GM21367 (cell line): Measurements from ENCODE around the gene THAP3.
"Not testable (repeated sequence)": the region's sequence is repeated elsewhere in the genome, so short reads cannot be mapped to it uniquely, and the experiment has no call there.

Source experiments
- ATAC-seq: cut with Tn5 transposase; IDR thresholded peaks from one replicate; pipeline ENCODE4 v1.9.1; 2021; ENCODE audit not compliant: unreplicated experiment

Gene THAP3

DNA sequence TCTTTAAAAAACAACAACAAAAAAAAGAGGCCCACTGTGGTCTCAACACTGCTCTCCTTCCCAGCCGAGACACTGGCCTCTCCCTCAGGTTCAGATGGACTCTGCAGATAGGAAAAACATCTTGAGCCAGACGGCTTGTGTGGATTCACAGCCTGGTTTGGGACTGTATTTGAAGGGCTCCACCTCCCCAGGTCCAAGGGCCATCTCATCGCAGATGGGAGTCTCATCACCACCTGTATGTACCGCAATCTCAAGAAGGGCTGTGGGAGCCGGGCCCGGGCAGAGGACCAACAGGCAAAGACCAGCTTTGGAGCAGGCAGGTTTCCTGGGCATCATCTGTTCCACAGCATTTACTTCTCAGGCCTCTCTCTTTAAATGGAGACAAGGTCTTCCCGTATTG lies 34.6 kb upstream of the THAP3 start:
- ATAC-seq = no peak

DNA sequence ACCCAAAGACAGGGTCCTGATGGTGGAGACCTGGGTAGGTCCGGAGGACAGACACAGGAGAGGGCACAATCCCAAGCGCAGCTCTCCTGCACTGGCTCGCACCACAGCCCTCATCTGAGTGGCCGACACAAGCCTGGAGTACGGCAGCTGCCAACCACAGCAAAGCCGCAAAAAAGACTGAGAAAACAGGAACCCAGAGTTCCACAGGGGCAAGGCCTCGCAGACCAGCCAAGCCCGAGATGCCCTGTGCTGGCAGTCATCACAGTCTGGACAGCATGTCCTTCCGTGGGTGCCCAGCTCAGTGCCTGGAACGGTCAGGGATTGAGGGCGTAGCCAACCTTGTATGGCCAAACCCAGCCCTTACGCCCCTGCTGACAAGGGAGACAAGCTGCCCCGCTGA lies 33.4 kb upstream of the THAP3 start:
- ATAC-seq = no peak

DNA sequence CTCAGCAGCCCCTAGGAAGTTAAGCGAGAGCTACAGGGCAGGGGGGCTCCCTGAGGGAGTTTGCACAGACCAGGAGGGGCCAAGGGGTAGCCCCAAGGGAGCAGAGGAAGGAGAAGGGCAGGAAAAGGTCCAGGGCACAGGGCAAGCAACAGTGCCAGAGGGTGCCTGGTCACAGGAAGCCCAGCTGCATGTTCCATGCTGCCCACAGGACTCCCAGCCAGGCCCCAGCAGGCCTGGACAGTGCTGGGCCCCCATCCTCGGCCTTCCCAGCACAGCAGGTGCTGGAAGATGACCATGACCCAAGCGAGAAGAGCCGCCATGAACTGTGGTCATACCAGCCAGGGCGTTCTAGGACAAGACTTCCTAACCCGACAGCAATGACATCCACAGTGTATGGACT lies 33.0 kb upstream of the THAP3 start:
- ATAC-seq = no peak

DNA sequence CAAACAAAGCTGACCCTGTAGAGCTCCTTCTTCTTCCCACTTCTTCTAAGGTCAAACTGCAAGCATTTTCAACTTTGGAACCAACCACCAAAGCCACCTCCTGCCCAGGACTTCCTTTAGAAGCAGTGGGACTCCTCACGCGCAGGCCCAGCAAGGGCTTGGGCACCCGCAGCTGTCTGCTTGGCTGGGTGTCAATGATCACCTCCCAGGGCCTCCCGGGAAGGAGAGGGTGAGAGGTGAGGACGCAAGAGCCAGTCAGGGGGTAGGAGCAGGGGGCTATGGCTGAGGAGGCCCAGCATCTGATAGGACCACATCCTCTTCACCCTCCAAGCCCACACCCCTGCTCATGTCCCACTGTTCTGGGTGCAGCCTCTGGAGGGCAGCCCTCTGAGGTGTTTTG lies 32.2 kb upstream of the THAP3 start:
- ATAC-seq = no peak

DNA sequence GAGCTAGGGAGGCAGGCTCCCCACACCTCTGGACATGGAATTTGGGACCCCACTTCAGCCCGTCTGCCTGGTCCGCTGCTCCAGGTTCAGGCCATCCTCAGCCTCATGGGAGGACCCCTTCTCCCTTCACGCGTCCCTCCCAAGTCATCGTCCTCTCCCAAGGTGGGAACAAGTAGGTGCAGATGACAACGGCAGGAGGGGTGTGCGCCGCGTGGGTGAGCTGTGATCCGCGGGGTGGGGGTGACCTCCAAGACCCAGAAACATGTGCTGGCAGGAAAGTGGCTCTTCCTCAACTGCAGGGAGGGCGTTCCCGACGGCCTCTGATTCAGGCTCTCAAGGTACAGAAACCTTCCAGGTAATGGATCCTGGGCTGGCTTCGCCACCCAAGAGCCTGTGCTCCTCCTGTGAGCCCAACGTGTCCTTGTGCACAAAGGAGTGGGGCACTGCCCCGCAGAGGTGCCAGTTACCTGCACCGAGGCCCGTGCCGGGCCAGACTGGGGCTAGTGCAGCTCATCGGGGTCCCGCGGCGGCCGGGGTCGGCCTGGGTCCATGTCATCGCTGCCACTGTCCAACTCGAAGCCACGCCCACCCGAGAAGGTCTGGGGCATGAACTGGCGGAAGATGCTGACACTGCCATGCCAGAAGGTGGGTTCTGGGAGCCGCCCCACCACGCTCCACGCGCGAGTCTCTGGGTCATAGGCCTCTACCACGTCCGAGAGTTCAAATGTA lies 31.6 kb upstream of the THAP3 start:
- no peak for ATAC-seq

DNA sequence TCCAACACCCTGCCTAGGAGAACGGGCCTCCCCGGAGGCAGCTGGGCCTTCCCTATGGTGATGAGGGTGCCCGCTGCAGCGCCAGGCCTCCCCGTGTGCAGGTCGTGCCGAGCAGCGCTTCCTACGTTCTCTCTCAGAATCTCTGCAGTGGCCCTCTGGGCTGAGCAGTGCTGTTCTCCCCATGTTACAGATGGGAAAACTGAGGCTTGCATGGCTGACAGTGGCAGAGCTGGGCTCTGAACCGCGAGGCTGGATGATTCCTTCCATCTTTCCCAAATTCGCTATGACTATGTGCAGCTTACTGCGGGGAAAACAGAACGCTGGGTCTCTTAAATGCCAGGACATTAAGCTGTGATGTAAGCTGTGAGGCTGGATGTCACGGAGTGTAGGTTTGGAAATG lies 30.9 kb upstream of the THAP3 start:
- no peak for ATAC-seq

DNA sequence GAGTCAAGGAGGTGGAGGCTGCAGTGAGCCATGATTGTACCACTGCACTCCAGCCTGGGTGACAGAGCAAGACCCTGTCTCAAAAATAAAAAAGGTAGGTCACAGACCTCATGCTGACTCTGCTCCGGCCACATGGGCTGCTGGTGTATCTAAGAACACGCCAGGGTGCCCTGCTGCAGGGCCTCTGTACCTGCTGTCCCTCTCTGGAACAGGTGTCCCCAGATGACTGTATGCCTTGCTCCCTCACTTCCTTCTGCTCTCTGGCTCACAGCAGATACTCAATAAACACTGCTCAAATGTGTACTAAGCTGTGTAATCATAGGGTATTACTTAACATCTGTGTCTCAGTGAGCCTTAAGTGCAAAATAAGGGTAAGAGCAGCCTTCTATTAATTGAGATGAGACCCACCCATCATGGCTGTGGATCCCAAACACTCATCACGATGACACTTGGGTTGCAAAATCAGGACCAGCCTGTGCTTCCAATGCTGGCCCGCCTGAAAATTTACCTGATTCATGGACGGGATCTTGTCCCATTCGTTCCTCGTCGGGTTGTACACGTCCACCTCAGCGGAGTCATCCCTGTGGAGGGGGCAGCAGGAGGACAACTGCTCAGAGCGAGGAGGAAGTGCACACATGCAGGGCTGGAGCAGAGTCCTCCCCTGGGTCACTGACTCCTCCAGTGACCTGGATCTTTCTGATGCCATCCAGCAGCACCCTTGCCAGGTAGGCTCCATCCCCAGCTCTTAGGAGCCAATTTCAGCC lies 29.5 kb upstream of the THAP3 start:
- no peak for ATAC-seq

DNA sequence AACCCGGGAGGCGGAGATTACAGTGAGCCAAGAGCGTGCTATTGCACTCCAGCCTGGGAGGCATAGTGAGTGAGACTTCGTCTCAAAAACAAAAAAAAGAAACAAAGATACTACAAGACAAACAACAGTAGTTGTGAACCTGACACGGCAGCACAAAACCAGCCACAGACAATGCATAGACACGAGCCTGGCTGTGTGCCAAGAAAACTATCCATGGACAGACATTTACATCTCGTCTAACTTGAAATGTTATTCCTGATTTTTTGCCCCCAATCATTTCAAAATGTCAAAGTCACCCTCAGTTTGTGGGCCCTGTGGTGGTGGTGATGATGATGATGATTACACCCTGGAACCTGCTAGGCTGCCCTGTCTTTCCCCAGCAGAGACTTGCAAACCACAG lies 28.3 kb upstream of the THAP3 start:
- ATAC-seq = no peak

DNA sequence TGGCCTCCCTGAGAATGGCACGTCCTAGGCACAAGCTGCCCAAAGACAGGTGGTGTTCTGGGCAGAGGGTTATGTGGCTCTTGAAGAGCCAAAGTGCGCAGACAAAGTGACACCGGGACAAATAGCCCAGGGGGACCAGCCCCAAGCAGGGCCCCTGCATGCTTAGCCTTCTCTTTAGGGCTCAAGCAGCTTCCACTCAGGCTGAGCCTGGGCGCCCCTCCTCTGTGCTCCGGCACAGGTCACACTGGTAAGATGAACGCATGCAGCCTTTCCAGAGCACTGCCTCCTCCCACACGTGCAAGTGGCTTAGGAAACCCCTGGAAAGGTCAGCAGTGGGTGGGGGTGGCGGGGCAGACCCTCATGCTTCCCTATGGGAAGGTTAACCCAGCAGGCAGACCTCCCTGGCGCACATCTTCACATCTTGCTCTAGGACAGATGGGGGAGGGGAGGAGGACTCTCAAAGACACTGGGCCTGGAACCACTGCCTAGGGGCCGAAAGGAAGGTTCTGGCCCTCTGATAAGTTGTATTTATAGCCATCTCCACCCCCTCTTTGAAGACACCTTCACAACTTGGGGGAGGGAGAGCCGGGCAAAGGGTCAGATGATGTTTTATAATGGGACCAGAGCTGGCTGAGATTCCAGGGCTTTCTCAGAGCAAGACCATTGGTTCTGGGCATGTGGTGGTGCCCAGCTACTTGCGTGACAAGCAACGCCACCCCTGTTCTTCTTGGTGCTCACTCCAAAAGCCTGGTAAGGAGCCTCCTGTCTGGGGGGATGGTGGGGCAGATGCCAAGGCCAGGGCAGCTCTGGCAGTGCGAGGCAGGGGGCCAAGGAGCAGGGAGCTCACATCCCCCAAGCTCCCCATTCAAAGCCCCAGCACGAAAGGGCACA lies 27.5 kb upstream of the THAP3 start:
- no peak for ATAC-seq

DNA sequence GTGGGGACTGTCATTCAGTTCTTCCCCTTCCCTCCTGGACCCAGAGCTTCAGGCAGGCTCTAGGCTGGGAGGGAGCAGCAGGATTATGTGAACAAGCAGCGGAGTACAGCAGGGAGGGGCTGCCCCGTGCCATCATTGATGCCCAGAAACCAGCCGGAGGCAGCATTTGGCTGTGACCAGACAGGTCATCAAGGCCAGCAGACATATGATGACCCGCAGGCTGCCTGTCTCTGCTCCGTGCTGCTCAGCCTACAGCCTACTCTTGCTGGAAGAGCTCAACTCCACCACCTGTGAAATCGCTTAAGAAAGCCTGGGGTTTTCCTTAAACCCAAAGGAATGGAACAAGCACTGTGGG lies 26.9 kb upstream of the THAP3 start:
- ATAC-seq = no peak

DNA sequence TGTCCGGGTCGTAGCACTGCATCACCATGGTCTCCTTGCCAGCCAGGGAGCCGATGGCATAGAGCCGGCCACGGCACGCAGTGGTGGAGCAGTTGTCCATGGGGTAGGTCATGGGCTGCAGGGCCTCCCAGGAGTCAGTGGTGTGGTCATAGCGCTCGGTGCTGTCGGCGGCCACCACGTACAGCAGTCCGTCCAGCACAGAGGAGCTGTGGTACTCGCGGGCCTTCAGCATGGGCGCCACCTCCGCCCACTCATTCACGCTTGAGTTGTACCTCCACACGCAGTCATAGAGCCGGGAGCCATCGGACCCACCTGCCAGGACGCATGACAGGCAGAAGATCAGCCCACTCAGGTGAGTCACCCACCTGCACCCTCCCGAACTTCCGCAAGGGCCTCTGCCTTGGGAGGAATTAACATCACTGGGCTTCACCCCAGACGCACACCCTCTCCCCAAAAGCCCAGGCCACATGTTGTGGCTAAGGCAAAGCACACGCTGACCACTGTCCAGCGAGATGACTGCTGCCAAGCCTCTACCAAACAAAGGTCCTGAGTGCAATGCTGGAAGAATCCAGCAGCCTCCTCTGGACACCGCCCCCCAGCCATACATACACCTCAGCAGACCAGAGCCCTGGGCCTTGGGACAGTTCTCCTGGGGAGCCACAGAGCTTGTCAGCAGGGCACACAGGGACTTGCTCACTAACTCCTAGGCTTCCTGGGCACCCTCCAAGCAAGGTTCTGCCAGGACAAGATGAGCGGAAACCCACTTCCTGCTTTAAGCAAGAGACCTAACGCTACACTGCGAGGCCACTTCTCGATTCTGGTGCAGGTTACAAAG lies 25.3 kb upstream of the THAP3 start:
- no peak for ATAC-seq

DNA sequence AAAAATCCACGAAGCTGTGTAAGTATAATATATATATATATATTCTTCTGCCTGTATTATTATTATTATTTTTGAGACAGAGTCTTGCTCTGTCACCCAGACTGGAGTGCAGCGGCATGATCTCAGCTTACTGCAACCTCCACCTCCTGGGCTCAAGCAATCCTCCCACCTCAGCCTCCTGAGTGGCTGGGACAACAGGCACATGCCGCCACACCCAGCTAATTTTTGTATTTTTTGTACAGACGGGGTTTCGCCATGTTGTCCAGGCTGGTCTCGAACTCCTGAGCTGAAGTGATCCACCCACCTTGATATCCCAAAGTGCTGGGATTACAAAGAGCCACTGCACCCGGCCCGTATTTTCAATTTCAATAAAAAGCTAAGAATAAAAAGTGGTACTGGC lies 24.7 kb upstream of the THAP3 start:
- not testable (repeated sequence) for ATAC-seq

DNA sequence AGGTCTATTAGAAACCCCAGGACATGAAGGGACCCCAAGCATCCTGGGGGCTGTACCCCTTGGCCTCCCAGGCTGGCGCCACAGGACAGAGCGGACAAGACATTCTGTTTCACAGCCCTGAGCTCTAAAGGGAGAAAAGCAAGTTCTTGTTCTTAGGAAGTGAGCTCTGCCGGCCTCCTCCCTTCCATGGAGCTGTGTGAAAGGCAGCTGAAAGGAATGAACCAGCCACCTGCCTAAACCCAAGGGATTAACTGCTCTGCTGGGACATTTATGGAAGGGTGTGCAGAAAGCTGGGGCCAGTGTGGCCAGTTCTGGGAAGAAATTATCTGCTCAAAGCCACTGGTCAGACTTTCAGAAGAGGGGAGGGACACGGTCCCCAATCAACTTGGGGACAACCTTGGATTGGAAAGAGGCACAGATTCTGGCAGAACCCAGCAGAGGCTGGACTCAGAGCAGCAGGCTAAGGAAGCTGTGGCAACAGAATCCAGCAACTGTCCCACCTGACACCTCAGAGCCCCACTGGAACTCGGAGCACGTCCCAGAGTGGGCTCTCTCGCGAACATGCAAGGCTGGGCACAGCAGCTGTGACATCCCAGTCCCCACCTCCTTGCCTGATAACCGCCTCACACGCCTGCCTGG lies 24.1 kb upstream of the THAP3 start:
- no peak for ATAC-seq

DNA sequence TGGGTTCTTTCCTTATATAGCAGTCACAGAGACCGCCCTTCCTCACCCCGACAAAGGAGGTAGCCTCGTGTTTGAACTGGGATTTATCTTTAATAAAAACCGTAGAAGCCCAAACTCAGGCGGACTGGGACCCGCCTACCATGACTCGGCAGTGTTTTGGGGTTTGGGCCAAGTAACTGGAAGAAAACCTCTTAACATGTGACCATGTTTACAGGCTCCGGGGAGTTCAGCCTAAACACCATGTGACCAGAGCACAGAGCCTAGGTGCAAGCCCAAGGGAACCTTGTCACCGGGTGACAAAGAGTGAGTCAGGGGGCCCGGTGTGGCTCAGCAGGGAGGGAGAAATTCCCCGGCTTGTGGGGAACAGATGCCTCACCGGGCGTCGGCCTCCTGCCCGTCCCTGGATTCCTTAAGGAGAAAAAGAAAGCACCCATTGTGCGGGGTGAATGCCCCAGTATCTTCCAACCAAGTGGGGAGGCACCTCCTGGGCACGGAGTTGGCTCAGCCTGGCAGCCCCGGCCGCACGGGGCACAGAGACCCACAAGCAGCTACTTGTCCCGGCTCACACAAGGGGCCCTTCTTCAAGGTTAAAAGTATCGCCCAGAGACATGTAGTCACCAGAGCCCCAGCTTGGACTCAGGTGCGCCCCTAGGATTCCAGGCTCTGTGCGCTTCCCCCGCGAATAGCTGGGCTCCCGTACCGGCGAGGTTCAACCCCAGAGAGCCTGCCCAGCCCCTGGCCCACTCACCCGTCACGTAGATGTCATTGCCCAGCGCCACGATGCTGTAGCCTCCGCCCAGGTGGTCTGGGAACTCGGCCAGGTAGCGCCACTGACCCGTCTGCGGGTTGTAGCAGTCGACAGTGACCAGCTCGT lies 23.4 kb upstream of the THAP3 start:
- ATAC-seq = no peak

DNA sequence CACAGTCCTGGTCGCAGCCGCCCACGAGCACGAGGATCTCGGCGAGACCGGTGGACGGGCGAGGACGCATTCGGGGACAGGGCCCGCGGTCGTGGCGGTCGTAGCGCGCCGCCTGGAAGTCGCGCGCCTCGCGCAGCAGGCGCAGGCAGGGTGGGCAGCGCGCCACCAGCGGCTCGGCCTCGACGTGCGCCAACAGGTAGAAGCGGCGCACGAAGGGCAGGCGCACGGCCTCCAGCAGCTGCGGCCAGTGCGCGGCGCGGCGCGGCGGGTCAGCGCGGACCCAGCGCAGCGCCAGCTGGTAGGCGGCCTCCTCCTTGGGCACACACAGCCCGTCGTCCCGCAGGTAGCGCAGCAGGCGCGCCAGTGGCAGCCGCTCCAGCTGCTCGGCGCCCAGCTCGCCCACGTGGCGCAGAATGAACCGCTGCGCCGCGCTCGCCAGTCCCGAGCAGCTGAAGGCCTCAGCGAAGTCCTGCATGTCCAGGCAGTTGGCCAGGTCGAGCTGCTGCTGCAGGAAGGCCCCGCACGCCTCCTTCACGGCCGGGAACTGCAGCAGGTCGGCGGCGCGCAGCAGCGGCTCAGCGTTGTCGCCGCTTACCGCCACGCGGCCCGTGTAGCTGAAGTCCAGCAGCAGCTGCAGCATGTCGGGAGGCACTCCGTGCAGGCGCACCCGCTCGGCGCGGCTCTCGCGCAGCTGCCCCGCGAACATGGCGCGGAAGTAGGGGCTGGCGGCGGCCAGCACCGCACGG lies 22.6 kb upstream of the THAP3 start:
- peak; percentile 8 for ATAC-seq

DNA sequence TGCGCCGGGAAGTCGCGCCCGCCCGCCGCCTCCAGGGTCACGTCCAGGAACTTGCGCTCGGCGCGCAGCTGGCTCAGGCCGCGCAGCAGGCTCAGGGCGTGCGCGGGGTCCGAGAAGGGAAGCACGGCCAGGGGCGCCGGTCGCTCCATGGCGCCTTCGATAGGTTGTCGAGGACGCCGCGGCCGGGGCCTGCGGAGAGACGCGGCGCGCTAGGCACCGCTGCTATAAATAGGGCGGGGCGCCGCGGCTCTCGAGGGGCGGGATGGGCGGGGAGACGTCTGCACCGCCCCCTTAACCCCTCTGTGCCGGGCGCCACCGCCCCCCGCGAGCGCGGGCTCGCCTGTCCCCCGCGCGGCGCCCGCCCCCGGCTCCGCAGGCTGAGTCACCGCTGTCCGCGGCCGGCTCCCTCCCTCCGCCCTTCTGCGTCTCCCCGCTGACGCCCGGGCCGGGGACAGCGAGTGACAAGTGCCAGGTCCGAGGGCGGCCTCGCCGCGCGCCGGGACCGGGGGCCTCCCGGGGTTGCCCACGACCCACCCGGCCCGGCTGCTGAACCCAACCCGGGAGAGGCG lies 21.9 kb upstream of the THAP3 start, which contains the start of gene KLHL21:
Gene KLHL21 (minus strand): TSS at position 201 of the 569 bp plus-strand sequence. CDS start 52 bp downstream, at position 149.
- ATAC-seq = peak; percentile 38

DNA sequence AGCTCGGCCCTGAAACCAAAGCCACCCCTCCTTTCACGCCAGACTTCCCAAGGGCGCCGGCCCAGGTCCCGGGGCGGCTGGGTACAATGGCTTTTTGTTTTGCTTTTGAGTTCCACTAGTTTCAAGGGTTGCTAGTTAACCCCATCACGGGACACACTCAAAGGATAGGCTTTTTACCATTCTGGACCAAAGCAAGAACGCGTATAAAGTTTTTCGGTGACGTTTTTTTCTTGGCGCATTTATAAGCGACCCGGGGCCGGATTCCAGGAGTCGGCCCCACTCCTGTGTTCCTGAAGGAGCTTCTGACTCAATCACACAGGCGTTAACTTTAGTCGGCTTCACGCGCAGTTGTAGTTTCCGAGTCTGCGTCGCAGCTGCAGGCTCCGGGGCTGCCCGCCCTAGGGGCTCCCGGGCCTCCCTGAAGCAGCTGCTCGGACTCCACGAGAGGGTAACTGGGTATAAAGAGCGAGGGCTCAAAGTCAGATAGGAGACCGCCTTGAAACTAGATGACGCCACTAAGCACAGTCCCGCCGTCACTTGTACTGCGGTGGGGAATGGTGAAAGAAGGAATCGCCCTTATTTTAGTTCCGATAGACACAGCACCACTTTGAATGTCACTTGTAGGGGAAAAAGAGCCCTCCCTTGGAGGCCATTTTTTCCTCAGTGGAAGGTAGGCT lies 21.3 kb upstream of the THAP3 start:
- peak; percentile 13 for ATAC-seq
